ENCODE results near the gene ARFGEF2. TPM values are rescaled to one million over a fixed set of nuclear protein-coding genes. Genes with fewer than 3 reads are reported as not detected.

ARFGEF2 gene
- total and polyA plus RNA-seq, 2 donors (not counting 3 experiments of a cell fraction or from before 2014, with no cell fraction given): 12.7 to 32.6 TPM

- dilution Hi-C loops (cut with MboI; ENCODE audit: extremely low pct_ligation_motif_present, low sequenced_read_pairs): no loop called here
- peak overlapping the region; percentile 8 for H3K27ac ChIP-seq (ENCODE audit: insufficient read depth, low read depth, low read length)
- TSS peak; percentile 52 for BruUV-seq (replicated peaks)
Measured at GRCh38 chr20:48897305-48898010, 24.1 kb upstream of the ARFGEF2 start.

More at GRCh38 chr20:48897305-48898010, 24.1 kb upstream of the ARFGEF2 start:
- TF ChIP-seq MAX (IDR thresholded peaks at IDR 0.05; ENCODE audit: insufficient read depth, insufficient read length): no peak
- no peak for TF ChIP-seq MYC (IDR thresholded peaks at IDR 0.05; ENCODE audit: low read depth, low read length)
- no peak for TF ChIP-seq EZH2 (IDR thresholded peaks at IDR 0.05; ENCODE audit: borderline replicate concordance, low read depth, low read length, severe bottlenecking)
- TF ChIP-seq CTCF (IDR thresholded peaks at IDR 0.05; ENCODE audit: extremely low read depth in 1 of 2, insufficient read depth in 1 of 2, low read depth in 1 of 2, low read length in 2 of 2): no peak
- no peak for TF ChIP-seq GATA2 (IDR thresholded peaks at IDR 0.05; ENCODE audit: insufficient read depth, insufficient read length, low read depth, low read length)
- peak; percentile 70 for TF ChIP-seq JUN (IDR thresholded peaks at IDR 0.05; ENCODE audit: borderline replicate concordance, insufficient read depth, insufficient read length, low read depth)
- peak; percentile 88 for TF ChIP-seq FOS (IDR thresholded peaks at IDR 0.05; ENCODE audit: borderline replicate concordance, insufficient read depth, low read length)
- no peak for TF ChIP-seq POLR2AphosphoS5 (IDR thresholded peaks at IDR 0.05; ENCODE audit: insufficient read depth, low read depth, low read length)
- Histone ChIP-seq H3K4me1 (ENCODE audit: control insufficient read depth, extremely low read depth, insufficient read depth, low read length) (peaks cover 4% of the 10 kb centered on the region), H3K9me1 (replicated peaks; ENCODE audit: control insufficient read depth, extremely low read depth, insufficient read depth, low read length) (no peaks in the 10 kb centered on the region), H3K27me3 (ENCODE audit: control insufficient read depth in 2 of 2, insufficient read depth in 2 of 2, low read length in 2 of 2) (peaks cover 0 to 4% of the 10 kb centered on the region in 2 experiments), H3K4me2 (ENCODE audit: insufficient read depth, low read length) (no peak overlapping the region), H3K9ac (replicated peaks; ENCODE audit: extremely low read depth, insufficient read depth, low read length) (no peak overlapping the region), H2AFZ (ENCODE audit: low read depth, low read length) (no peak overlapping the region), H3K9me3 (replicated peaks; ENCODE audit: control insufficient read depth, insufficient read depth, low read length) (no peaks in the 10 kb centered on the region), H3K79me2 (ENCODE audit: control insufficient read depth, insufficient read depth, low read length) (no peaks in the 10 kb centered on the region), H3K36me3 (ENCODE audit: control insufficient read depth in 2 of 2, extremely low read depth in 1 of 2, insufficient read depth in 2 of 2, low read length in 2 of 2) (no peaks in the 10 kb centered on the region), H4K20me1 (replicated peaks; ENCODE audit: control insufficient read depth, extremely low read depth, insufficient read depth, low read length) (no peaks in the 10 kb centered on the region), H3K4me3 (replicated peaks in 1 of 3; ENCODE audit: insufficient read depth in 1 of 3, low read depth in 1 of 3, low read length in 3 of 3) (no peak overlapping the region)
- intact Hi-C loops (cut with micrococcal nuclease): no loop called here
- DNase-seq (ENCODE audit: low read depth, low spot score) (peak; percentile 64), FAIRE-seq (peak; percentile 87)
- ChIA-PET CTCF (interaction anchor here (0.7 to 3.3 kb wide), 9 partner anchors 8 to 277 kb away, joined by 3 to 22 read pairs (median 3); no protein-coding TSS in a partner anchor), POLR2A (interaction anchor here (0.5 kb wide), 1 partner anchor 56 kb away, joined by 4 read pairs; no protein-coding TSS in a partner anchor)
